DMS53 (cell line): Measurements from ENCODE around the gene GPS2.

ENCODE experiments used
- DNase-seq: peaks from one replicate; lab custom pipeline; 2025; lab: John Stamatoyannopoulos, UW

The GPS2 gene

GRCh38 chr17:7317161-7317803 lies 2.1 kb upstream of the GPS2 start:
- DNase-seq: no peak

GRCh38 chr17:7315570-7316235 lies 543 bp upstream of the GPS2 start:
- DNase-seq: peak; percentile 86

- peak; percentile 57 for DNase-seq
These were observed 1.1 kb downstream of the GPS2 start for GRCh38 chr17:7313890-7314718.

DNA sequence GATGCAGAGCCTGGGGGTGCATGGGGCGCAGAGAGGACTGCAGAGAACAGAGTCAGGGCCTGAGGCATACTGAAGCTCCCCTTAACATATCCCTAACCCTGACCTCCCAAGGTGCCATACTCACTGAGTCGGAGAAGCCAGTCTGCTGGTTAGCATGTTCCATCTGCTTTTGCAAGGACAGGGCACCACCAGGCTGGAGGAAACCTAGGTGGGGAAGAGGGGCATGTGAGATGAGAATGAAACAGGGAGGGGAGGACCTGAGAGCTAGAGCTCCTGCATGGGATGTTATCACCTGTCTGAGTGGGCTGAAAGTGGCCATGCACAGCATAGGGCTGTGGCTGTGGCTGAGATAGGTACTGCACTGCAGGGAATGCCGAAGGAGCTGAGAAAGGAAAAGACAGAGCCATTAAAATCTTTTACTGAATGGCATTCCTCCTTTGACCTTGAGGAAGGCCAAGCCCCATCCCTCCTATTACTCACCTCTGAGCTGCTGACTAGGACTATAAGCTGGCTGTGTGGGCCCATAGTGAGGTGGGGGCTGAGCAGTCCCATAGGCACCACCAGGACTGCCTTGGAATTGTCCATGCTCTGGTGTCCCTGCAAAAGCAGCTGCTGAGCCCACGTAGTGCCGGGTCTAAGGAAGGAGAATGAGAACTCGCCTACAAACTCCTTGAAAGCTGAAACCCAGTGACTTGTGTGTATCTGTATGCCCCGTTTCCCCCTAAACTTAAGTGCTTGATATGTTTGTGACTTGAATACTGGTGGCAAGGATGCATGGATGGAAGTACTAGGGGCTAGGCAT lies 1.9 kb downstream of the GPS2 start:
- peak; percentile 81 for DNase-seq

GRCh38 chr17:7312432-7313087 lies 2.6 kb downstream of the GPS2 start:
- peak; percentile 53 for DNase-seq

- DNase-seq: no peak
These were observed 4.0 kb downstream of the GPS2 start for GRCh38 chr17:7311110-7311705.

GRCh38 chr17:7309628-7310027 lies 5.5 kb downstream of the GPS2 start:
- no peak for DNase-seq

- DNase-seq: peak; percentile 93
These were observed 6.3 kb downstream of the GPS2 start for GRCh38 chr17:7308625-7309433.

GRCh38 chr17:7307686-7308624 lies 7.2 kb downstream of the GPS2 start:
- DNase-seq: peak; percentile 80

- peak; percentile 100 for DNase-seq
These were observed 8.1 kb downstream of the GPS2 start, which contains the start of gene EIF5A for GRCh38 chr17:7306911-7307685. TSS of gene EIF5A (plus strand) at chr17:7307628. CDS start at chr17:7309636, 2,008 bp downstream.

GRCh38 chr17:7304179-7304578 lies 11.0 kb downstream of the GPS2 start:
- no peak for DNase-seq

GRCh38 chr17:7296189-7296861 lies 18.8 kb downstream of the GPS2 start:
- DNase-seq: peak; percentile 97

DNA sequence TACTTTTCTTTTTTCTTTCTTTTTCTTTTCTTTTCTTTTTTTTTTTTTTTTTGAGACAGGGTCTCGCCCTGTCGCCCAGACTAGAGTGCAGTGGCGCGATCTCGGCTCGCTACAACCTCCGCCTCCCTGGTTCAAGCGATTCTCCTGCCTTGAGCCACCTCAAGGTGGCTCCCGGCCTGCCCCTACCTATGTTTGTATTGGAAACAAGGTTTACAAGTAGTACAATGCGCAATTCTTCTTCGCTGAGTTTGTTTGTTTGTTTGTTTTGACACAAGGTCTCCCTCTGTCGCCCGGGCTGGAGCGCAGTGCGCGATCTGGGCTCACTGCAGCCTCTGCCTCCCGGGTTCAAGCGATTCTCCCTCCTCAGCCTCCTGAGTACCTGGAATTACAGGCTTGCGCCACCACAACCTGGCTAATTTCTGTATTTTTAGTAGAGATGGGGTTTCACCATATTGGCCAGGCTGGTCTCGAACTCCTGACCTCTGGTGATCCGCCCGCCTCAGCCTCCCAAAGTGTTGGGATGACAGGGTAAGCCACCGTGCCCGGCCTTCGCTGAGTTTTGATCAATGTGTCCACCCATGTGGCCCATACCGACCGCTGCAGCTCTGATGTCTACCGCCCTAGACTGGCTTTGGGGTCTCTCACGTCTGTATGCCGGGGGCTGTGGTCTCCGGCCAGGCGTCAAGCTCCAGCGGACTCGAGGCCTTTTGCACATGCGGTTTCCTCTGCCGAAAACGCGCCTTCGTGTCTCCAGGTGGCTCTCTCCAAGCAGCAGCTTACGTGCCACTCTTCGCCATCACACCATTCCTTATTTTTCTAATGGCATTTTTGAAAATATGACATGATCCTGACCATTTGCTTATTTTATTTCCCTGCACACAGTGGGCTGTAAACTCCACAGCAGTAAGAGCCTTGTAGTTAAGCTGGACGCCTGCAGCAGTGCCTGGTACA lies 19.7 kb downstream of the GPS2 start:
- peak; percentile 80 for DNase-seq

- peak; percentile 98 for DNase-seq
These were observed 20.5 kb downstream of the GPS2 start, which contains the start of gene YBX2 for GRCh38 chr17:7294614-7295153. TSS of gene YBX2 (minus strand) at chr17:7294639. CDS start at chr17:7294500, 139 bp downstream.

- DNase-seq: peak; percentile 83
These were observed 21.1 kb downstream of the GPS2 start for GRCh38 chr17:7293816-7294613.
